CD4-positive, alpha-beta T cell (primary cell): ENCODE results near the gene HERC6. TPM values are rescaled to one million over a fixed set of nuclear protein-coding genes. Genes with fewer than 3 reads are reported as not detected.

Source experiments
- ATAC-seq: fragments of 200-7000 bp; cut with Tn5 transposase; one replicate; pipeline ENCODE4 v1.10.0; 2022; ENCODE audit warnings: mild to moderate bottlenecking; ENCODE audit not compliant: poor library complexity
- CTCF ChIA-PET: fragments of 350-600 bp; sonication (Branson Sonifier 250); formaldehyde crosslinking; loops from one replicate; lab custom pipeline; 2021; ENCODE audit warnings: antibody characterized with exemption, inconsistent platforms; lab: Charles Lee
- POLR2A ChIA-PET: fragments of 350-600 bp; sonication (Branson Sonifier 250); formaldehyde crosslinking; loops from one replicate; lab custom pipeline; 2021; ENCODE audit warnings: antibody characterized with exemption, inconsistent platforms; lab: Charles Lee
- DNase-seq, 14 experiments: peaks; one replicate each; pipeline ENCODE4 v3.0.0-alpha.2; 2013 to 2020; ENCODE audit warnings: mixed read lengths in 2 of 14
- H3K27ac ChIP-seq, 2 donors: one replicate each; pipeline versions ENCODE4 v1.5.1 to v1.7.0; 2013; ENCODE audit warnings: low read length in 2 of 2, low read depth in 1 of 2, mild to moderate bottlenecking in 1 of 2
- H3K27me3 ChIP-seq, 2 experiments: 1 replicate in 1 of 2; 2 replicates in 1 of 2; pipeline versions ENCODE4 v1.6.1 to v1.7.0; 2013; ENCODE audit warnings: low read length in 2 of 2, control low read depth in 1 of 2, mild to moderate bottlenecking in 1 of 2, moderate library complexity in 1 of 2; ENCODE audit not compliant: insufficient read depth in 2 of 2, control insufficient read depth in 1 of 2
- H3K36me3 ChIP-seq: one replicate; pipeline ENCODE4 v1.6.1; 2013; ENCODE audit warnings: low read length, control low read depth; ENCODE audit not compliant: insufficient read depth
- H3K4me1 ChIP-seq: one replicate; pipeline ENCODE4 v1.6.1; 2013; ENCODE audit warnings: low read length, control low read depth; ENCODE audit not compliant: insufficient read depth
- H3K4me3 ChIP-seq: one replicate; pipeline ENCODE4 v1.5.1; 2013; ENCODE audit warnings: mild to moderate bottlenecking, low read length, moderate library complexity
- H3K9me3 ChIP-seq, 2 experiments: 1 replicate in 1 of 2; 2 replicates in 1 of 2; pipeline versions ENCODE4 v1.6.1 to v1.7.0; 2013; ENCODE audit warnings: low read length in 2 of 2, mild to moderate bottlenecking in 2 of 2, control low read depth in 1 of 2, moderate library complexity in 1 of 2; ENCODE audit not compliant: control insufficient read depth in 1 of 2, insufficient read depth in 1 of 2
- H3K27ac Mint-ChIP-seq: one replicate; pipeline ENCODE4 v1.8.0; 2020; ENCODE audit warnings: mixed read lengths
- H3K27me3 Mint-ChIP-seq: one replicate; pipeline ENCODE4 v1.8.0; 2021; ENCODE audit warnings: mixed read lengths
- H3K36me3 Mint-ChIP-seq: one replicate; pipeline ENCODE4 v1.8.0; 2021; ENCODE audit warnings: low read depth, mixed read lengths
- H3K4me1 Mint-ChIP-seq: one replicate; pipeline ENCODE4 v1.8.0; 2021; ENCODE audit warnings: low read depth, mixed read lengths
- H3K4me3 Mint-ChIP-seq: one replicate; pipeline ENCODE4 v1.8.0; 2020; ENCODE audit warnings: mild to moderate bottlenecking, mixed read lengths
- H3K9me3 Mint-ChIP-seq: one replicate; pipeline ENCODE4 v1.8.0; 2020; ENCODE audit warnings: mixed read lengths
- intact Hi-C, 2 experiments: fragments of 100-400 bp; cut with DNase I in 1 of 2; cut with micrococcal nuclease in 1 of 2; formaldehyde crosslinking; loops; one replicate each; pipeline versions ENCODE4 v1.15.1 to v1.9.0; 2023 to 2025; cut with DNase I, micrococcal nuclease
- total RNA-seq, 174 experiments: library from RNA in 2 of 174; stranded (reverse) in 2 of 174; gene quantifications; one replicate each; pipeline ENCODE4 v1.2.3 and lab custom pipeline; 2021 to 2026
- TF ChIP-seq, protein P1 (sequence below): fragments of 200-600 bp; IDR thresholded peaks from one replicate; pipeline ENCODE4 v1.8.0; 2022; ENCODE audit warnings: antibody characterized with exemption, mild to moderate bottlenecking

HERC6 gene
- total RNA-seq, 2 experiments from 2014 or later, result 9.5 to 10.6 TPM

DNA sequence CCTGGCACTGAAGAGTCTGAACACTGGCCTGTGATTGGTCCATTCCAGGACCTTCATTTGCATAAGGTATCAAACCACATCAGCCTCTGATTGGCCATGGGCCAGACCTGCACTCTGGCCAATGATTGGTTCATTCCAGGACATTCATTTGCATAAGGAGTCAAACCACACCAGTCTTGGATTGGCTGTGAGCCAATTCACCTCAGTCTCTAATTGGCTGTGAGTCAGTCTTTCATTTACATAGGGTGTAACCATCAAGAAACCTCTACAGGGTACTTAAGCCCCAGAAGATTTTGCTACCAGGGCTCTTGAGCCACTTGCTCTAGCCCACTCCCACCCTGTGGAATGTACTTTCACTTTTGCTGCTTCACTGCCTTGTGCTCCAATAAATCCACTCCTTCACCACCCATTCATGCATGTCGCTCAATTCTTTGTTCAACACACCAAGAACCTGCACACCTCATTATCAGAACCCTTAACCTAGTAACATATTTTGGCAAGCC, 64.1 kb downstream of the HERC6 start:
- Histone ChIP-seq H3K4me3 (no peak overlapping the region), H3K27ac (no peak overlapping the region), H3K36me3 (peaks cover 13% of the 10 kb centered on the region), H3K9me3 (no peaks in the 10 kb centered on the region), H3K4me1 (no peaks in the 10 kb centered on the region), H3K27me3 (no peaks in the 10 kb centered on the region)
- TF ChIP-seq, protein P1, sequence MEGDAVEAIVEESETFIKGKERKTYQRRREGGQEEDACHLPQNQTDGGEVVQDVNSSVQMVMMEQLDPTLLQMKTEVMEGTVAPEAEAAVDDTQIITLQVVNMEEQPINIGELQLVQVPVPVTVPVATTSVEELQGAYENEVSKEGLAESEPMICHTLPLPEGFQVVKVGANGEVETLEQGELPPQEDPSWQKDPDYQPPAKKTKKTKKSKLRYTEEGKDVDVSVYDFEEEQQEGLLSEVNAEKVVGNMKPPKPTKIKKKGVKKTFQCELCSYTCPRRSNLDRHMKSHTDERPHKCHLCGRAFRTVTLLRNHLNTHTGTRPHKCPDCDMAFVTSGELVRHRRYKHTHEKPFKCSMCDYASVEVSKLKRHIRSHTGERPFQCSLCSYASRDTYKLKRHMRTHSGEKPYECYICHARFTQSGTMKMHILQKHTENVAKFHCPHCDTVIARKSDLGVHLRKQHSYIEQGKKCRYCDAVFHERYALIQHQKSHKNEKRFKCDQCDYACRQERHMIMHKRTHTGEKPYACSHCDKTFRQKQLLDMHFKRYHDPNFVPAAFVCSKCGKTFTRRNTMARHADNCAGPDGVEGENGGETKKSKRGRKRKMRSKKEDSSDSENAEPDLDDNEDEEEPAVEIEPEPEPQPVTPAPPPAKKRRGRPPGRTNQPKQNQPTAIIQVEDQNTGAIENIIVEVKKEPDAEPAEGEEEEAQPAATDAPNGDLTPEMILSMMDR, result no peak
- Mint-ChIP-seq H3K36me3 (peaks cover 45% of the 10 kb centered on the region), H3K9me3 (no peaks in the 10 kb centered on the region), H3K4me3 (no peak overlapping the region), H3K27ac (no peak overlapping the region), H3K27me3 (no peaks in the 10 kb centered on the region), H3K4me1 (no peaks in the 10 kb centered on the region)
- DNase-seq, result no peak
- ChIA-PET CTCF (no interaction called here), POLR2A (no interaction called here)
- no peak for ATAC-seq
- intact Hi-C loops, result no loop called here

DNA sequence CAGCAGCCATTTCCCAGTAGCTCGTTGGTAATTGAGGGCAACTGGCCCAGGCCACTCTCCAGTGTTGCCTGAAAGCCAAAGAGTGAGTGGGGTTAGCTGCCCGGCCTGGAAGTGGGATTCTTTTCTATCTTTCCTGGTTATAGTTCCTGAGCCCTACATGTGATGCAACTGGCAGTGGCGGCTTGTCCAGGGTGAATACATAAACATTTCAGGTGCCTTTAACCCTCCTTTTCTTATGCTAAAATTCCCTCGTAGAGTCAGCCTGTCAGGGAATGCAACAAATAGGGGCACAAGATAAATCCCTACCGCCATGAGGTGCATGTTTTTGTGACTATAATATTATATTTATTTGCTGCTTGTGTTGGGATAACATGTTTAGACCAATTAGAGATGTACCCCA, 64.8 kb downstream of the HERC6 start:
- no peaks in the 10 kb centered on the region for H3K4me1 Mint-ChIP-seq
- H3K4me3 ChIP-seq, result no peak overlapping the region
- no peaks in the 10 kb centered on the region for H3K27me3 Mint-ChIP-seq
- no peaks in the 10 kb centered on the region for H3K27me3 ChIP-seq
- H3K27ac Mint-ChIP-seq, result no peak overlapping the region
- ChIA-PET CTCF (no interaction called here), POLR2A (no interaction called here)
- no peak for DNase-seq
- H3K36me3 ChIP-seq, result peaks cover 13% of the 10 kb centered on the region
- no peaks in the 10 kb centered on the region for H3K9me3 Mint-ChIP-seq
- peaks cover 45% of the 10 kb centered on the region for H3K36me3 Mint-ChIP-seq
- TF ChIP-seq, protein P1, result no peak
- H3K4me1 ChIP-seq, result no peaks in the 10 kb centered on the region
- H3K4me3 Mint-ChIP-seq, result no peak overlapping the region
- no peak for ATAC-seq
- H3K9me3 ChIP-seq, result no peaks in the 10 kb centered on the region
- intact Hi-C loops, result no loop called here
- no peak overlapping the region for H3K27ac ChIP-seq

DNA sequence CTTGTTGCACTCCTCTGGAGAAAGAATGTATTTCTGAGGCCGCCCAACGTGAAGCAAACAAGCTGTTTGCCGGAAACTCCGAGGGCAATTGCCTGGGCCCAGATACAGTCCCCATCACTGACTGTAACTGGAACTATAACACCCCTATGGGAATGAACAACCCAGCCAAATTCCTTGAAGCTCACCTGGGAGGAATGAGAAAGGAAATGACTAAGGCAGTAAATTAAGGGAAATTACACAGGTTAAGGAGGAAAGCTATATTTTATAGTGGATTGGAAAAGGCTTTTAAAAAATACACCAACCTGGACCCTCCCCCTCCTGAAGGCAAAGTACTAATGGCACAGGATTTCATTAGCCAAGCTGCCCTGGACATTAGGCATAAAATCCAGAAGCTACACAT, 66.6 kb downstream of the HERC6 start:
- CTCF ChIA-PET, result interaction anchor here (1.2 kb wide), 1 partner anchor 11 kb away, joined by 4 read pairs; the partner anchor contains the start of gene HERC5
- H3K9me3 ChIP-seq, result no peaks in the 10 kb centered on the region
- peaks cover 8% of the 10 kb centered on the region for H3K36me3 ChIP-seq
- Mint-ChIP-seq H3K9me3 (no peaks in the 10 kb centered on the region), H3K27me3 (no peaks in the 10 kb centered on the region), H3K4me1 (no peaks in the 10 kb centered on the region), H3K4me3 (no peak overlapping the region), H3K36me3 (peaks cover 33% of the 10 kb centered on the region), H3K27ac (no peak overlapping the region)
- no peak overlapping the region for H3K27ac ChIP-seq
- ATAC-seq (no peak), DNase-seq (no peak)
- intact Hi-C loops, result no loop called here
- no peaks in the 10 kb centered on the region for H3K27me3 ChIP-seq
- H3K4me1 ChIP-seq, result no peaks in the 10 kb centered on the region
- POLR2A ChIA-PET, result interaction anchor here (1.1 to 1.2 kb wide), 2 partner anchors 10 to 12 kb away, joined by 3 read pairs; partner anchors contain the start of gene HERC5
- TF ChIP-seq, protein P1, result no peak
- no peak overlapping the region for H3K4me3 ChIP-seq
